ENCODE measurements around the gene CARMIL1. TPM values are rescaled to one million over a fixed set of nuclear protein-coding genes. Genes with fewer than 3 reads are reported as not detected.
A peak's percentile ranks its signal among the peaks of the same experiment; 100 is the strongest.

CARMIL1 gene
- total and polyA plus RNA-seq, 3 experiments from 2014 or later = 1.8 to 2.9 TPM; not detected in 1

- Histone ChIP-seq H3K4me3 (ENCODE audit: low read length) (no peak overlapping the region), H3K4me1 (ENCODE audit: insufficient read depth, low read length) (no peaks in the 10 kb centered on the region), H3K27ac (ENCODE audit: low read depth, low read length) (no peak overlapping the region), H3K36me3 (ENCODE audit: insufficient read depth, low read length) (no peaks in the 10 kb centered on the region), H3K9me3 (ENCODE audit: low read length) (no peaks in the 10 kb centered on the region), H3K27me3 (ENCODE audit: insufficient read depth, low read length, poor library complexity, severe bottlenecking) (no peaks in the 10 kb centered on the region)
- H3K36me3 Mint-ChIP-seq = no peaks in the 10 kb centered on the region
- ChIA-PET POLR2A (no interaction called here), CTCF (no interaction called here)
- no peak overlapping the region for H3K4me3 Mint-ChIP-seq
- no peaks in the 10 kb centered on the region for H3K9me3 Mint-ChIP-seq
- H3K27ac Mint-ChIP-seq = no peak overlapping the region
- H3K4me1 Mint-ChIP-seq = no peaks in the 10 kb centered on the region
- peaks cover 0 to 4% of the 10 kb centered on the region in 2 donors for H3K27me3 Mint-ChIP-seq
- no peak for DNase-seq
Measured at GRCh38 chr6:25359891-25360290, 80.7 kb downstream of the CARMIL1 start.

- H3K27me3 ChIP-seq (ENCODE audit: insufficient read depth, low read length, poor library complexity, severe bottlenecking) = no peaks in the 10 kb centered on the region
- no peaks in the 10 kb centered on the region for H3K36me3 Mint-ChIP-seq
- CTCF ChIA-PET = interaction anchor here (2.1 kb wide), 1 partner anchor 81 kb away, joined by 7 read pairs; the partner anchor contains the start of gene CARMIL1
- peaks cover 1% of the 10 kb centered on the region for H3K4me1 ChIP-seq (ENCODE audit: insufficient read depth, low read length)
- H3K27ac Mint-ChIP-seq = no peak overlapping the region
- no peaks in the 10 kb centered on the region for H3K9me3 ChIP-seq (ENCODE audit: low read length)
- H3K9me3 Mint-ChIP-seq = no peaks in the 10 kb centered on the region
- H3K27ac ChIP-seq (ENCODE audit: low read depth, low read length) = no peak overlapping the region
- peaks cover 0 to 1% (median under 1%) of the 10 kb centered on the region in 3 donors for H3K4me1 Mint-ChIP-seq
- H3K4me3 Mint-ChIP-seq = no peak overlapping the region
- H3K36me3 ChIP-seq (ENCODE audit: insufficient read depth, low read length) = no peaks in the 10 kb centered on the region
- no peak overlapping the region for H3K4me3 ChIP-seq (ENCODE audit: low read length)
- no peak for DNase-seq
- POLR2A ChIA-PET = no interaction called here
- peaks cover 0 to 4% of the 10 kb centered on the region in 2 donors for H3K27me3 Mint-ChIP-seq
Measured at GRCh38 chr6:25360621-25361020, 81.4 kb downstream of the CARMIL1 start.

- Histone ChIP-seq H3K4me3 (ENCODE audit: low read length) (no peak overlapping the region), H3K4me1 (ENCODE audit: insufficient read depth, low read length) (peaks cover 29% of the 10 kb centered on the region), H3K9me3 (ENCODE audit: low read length) (no peaks in the 10 kb centered on the region), H3K27ac (ENCODE audit: low read depth, low read length) (no peak overlapping the region), H3K27me3 (ENCODE audit: insufficient read depth, low read length, poor library complexity, severe bottlenecking) (no peaks in the 10 kb centered on the region), H3K36me3 (ENCODE audit: insufficient read depth, low read length) (no peaks in the 10 kb centered on the region)
- H3K27ac Mint-ChIP-seq = no peak overlapping the region
- no peaks in the 10 kb centered on the region for H3K9me3 Mint-ChIP-seq
- H3K4me3 Mint-ChIP-seq = no peak overlapping the region
- H3K36me3 Mint-ChIP-seq = no peaks in the 10 kb centered on the region
- no peak for DNase-seq
- ChIA-PET CTCF (no interaction called here), POLR2A (no interaction called here)
- peaks cover 19 to 29% (median 29%) of the 10 kb centered on the region in 3 donors for H3K4me1 Mint-ChIP-seq
- H3K27me3 Mint-ChIP-seq = peaks cover 0 to 2% of the 10 kb centered on the region in 2 donors
Measured at GRCh38 chr6:25363427-25363826, 84.3 kb downstream of the CARMIL1 start.

GRCh38 chr6:25365154-25365553 is 86.0 kb downstream of the CARMIL1 start:
- no peaks in the 10 kb centered on the region for H3K9me3 Mint-ChIP-seq
- H3K27me3 ChIP-seq (ENCODE audit: insufficient read depth, low read length, poor library complexity, severe bottlenecking) = no peaks in the 10 kb centered on the region
- H3K27me3 Mint-ChIP-seq = peaks cover 0 to 2% of the 10 kb centered on the region in 2 donors
- POLR2A ChIA-PET = no interaction called here
- no peaks in the 10 kb centered on the region for H3K9me3 ChIP-seq (ENCODE audit: low read length)
- H3K4me3 ChIP-seq (ENCODE audit: low read length) = no peak overlapping the region
- CTCF ChIA-PET = interaction anchor here (1.2 to 3.2 kb wide), 2 partner anchors 86 to 125 kb away, joined by 4 to 13 read pairs; partner anchors contain the start of gene CARMIL1
- H3K27ac ChIP-seq (ENCODE audit: low read depth, low read length) = no peak overlapping the region
- H3K27ac Mint-ChIP-seq = no peak overlapping the region
- no peaks in the 10 kb centered on the region for H3K36me3 Mint-ChIP-seq
- no peak for DNase-seq
- H3K4me1 ChIP-seq (ENCODE audit: insufficient read depth, low read length) = peaks cover 46% of the 10 kb centered on the region
- H3K4me3 Mint-ChIP-seq = no peak overlapping the region
- no peaks in the 10 kb centered on the region for H3K36me3 ChIP-seq (ENCODE audit: insufficient read depth, low read length)
- peaks cover 35 to 46% (median 46%) of the 10 kb centered on the region in 3 donors for H3K4me1 Mint-ChIP-seq

GRCh38 chr6:25366903-25367545 is 87.8 kb downstream of the CARMIL1 start:
- Mint-ChIP-seq H3K27ac (peak overlapping the region; percentile 74 to 97 (median 92)), H3K9me3 (no peaks in the 10 kb centered on the region), H3K27me3 (peaks cover 0 to 2% of the 10 kb centered on the region in 2 donors), H3K4me1 (peaks cover 47 to 65% (median 63%) of the 10 kb centered on the region in 3 donors), H3K36me3 (peaks cover 0 to under 1% (median 0%) of the 10 kb centered on the region in 3 donors), H3K4me3 (peak overlapping the region; percentile 37 to 87 (median 84))
- H3K27ac ChIP-seq (ENCODE audit: low read depth, low read length) = no peak overlapping the region
- H3K9me3 ChIP-seq (ENCODE audit: low read length) = no peaks in the 10 kb centered on the region
- H3K36me3 ChIP-seq (ENCODE audit: insufficient read depth, low read length) = no peaks in the 10 kb centered on the region
- peak in 3 of 5 donors; percentile 55 to 84 (median 64) for DNase-seq
- H3K4me1 ChIP-seq (ENCODE audit: insufficient read depth, low read length) = peaks cover 48% of the 10 kb centered on the region
- POLR2A ChIA-PET = interaction anchor here (0.7 to 1.1 kb wide), 3 partner anchors 14 to 38 kb away, joined by 3 to 7 read pairs (median 5); no protein-coding TSS in a partner anchor
- peak overlapping the region; percentile 55 for H3K4me3 ChIP-seq (ENCODE audit: low read length)
- CTCF ChIA-PET = interaction anchor here (1.2 to 3.2 kb wide), 3 partner anchors 9 to 88 kb away, joined by 3 to 13 read pairs (median 7); partner anchors contain the start of gene CARMIL1
- no peaks in the 10 kb centered on the region for H3K27me3 ChIP-seq (ENCODE audit: insufficient read depth, low read length, poor library complexity, severe bottlenecking)

- Mint-ChIP-seq H3K9me3 (no peaks in the 10 kb centered on the region), H3K4me3 (peak overlapping the region in 5 of 7 donors; percentile 43 to 74 (median 69)), H3K27me3 (no peaks in the 10 kb centered on the region), H3K36me3 (peaks cover 0 to 7% (median 1%) of the 10 kb centered on the region in 3 donors), H3K27ac (peak overlapping the region in 5 of 8 donors; percentile 69 to 97 (median 94)), H3K4me1 (peaks cover 47 to 82% (median 66%) of the 10 kb centered on the region in 3 donors)
- Histone ChIP-seq H3K4me3 (ENCODE audit: low read length) (no peak overlapping the region), H3K27me3 (ENCODE audit: insufficient read depth, low read length, poor library complexity, severe bottlenecking) (no peaks in the 10 kb centered on the region), H3K9me3 (ENCODE audit: low read length) (no peaks in the 10 kb centered on the region), H3K27ac (ENCODE audit: low read depth, low read length) (no peak overlapping the region), H3K4me1 (ENCODE audit: insufficient read depth, low read length) (peaks cover 48% of the 10 kb centered on the region), H3K36me3 (ENCODE audit: insufficient read depth, low read length) (no peaks in the 10 kb centered on the region)
- ChIA-PET CTCF (interaction anchor here (1.0 to 1.8 kb wide), 3 partner anchors 32 to 110 kb away, joined by 3 to 5 read pairs (median 4); no protein-coding TSS in a partner anchor), POLR2A (interaction anchor here (0.5 to 1.0 kb wide), 2 partner anchors 90 to 218 kb away, joined by 3 to 11 read pairs; partner anchors contain the start of gene CARMIL1)
- no peak for DNase-seq
Measured at GRCh38 chr6:25369036-25369432, 89.9 kb downstream of the CARMIL1 start.

- Histone ChIP-seq H3K27me3 (ENCODE audit: insufficient read depth, low read length, poor library complexity, severe bottlenecking) (no peaks in the 10 kb centered on the region), H3K9me3 (ENCODE audit: low read length) (no peaks in the 10 kb centered on the region), H3K4me1 (ENCODE audit: insufficient read depth, low read length) (peaks cover 48% of the 10 kb centered on the region), H3K27ac (ENCODE audit: low read depth, low read length) (no peak overlapping the region), H3K36me3 (ENCODE audit: insufficient read depth, low read length) (no peaks in the 10 kb centered on the region), H3K4me3 (ENCODE audit: low read length) (peak overlapping the region; percentile 42)
- ChIA-PET CTCF (interaction anchor here (1.0 to 1.8 kb wide), 4 partner anchors 32 to 120 kb away, joined by 3 to 5 read pairs (median 4); no protein-coding TSS in a partner anchor), POLR2A (interaction anchor here (0.5 to 1.5 kb wide), 3 partner anchors 36 to 218 kb away, joined by 3 to 11 read pairs (median 7); partner anchors contain the start of gene CARMIL1)
- Mint-ChIP-seq H3K27ac (peak overlapping the region in 7 of 8 donors; percentile 6 to 97 (median 56)), H3K4me3 (peak overlapping the region in 6 of 7 donors; percentile 43 to 74 (median 68)), H3K4me1 (peaks cover 47 to 83% (median 70%) of the 10 kb centered on the region in 3 donors), H3K9me3 (peaks cover 0 to 3% (median under 1%) of the 10 kb centered on the region in 5 donors), H3K27me3 (no peaks in the 10 kb centered on the region), H3K36me3 (peaks cover 0 to 12% (median 1%) of the 10 kb centered on the region in 3 donors)
- DNase-seq = peak in 1 of 5 donors; percentile 49
Measured at GRCh38 chr6:25369433-25370177, 90.4 kb downstream of the CARMIL1 start.
